ENCODE results near the gene CNIH2. TPM values are rescaled to one million over a fixed set of nuclear protein-coding genes. Genes with fewer than 3 reads are reported as not detected.
A peak's percentile ranks its signal among the peaks of the same experiment; 100 is the strongest.

The CNIH2 gene
- total RNA-seq, 4 donors from 2014 or later = 0.41 TPM; not detected in 3

DNA sequence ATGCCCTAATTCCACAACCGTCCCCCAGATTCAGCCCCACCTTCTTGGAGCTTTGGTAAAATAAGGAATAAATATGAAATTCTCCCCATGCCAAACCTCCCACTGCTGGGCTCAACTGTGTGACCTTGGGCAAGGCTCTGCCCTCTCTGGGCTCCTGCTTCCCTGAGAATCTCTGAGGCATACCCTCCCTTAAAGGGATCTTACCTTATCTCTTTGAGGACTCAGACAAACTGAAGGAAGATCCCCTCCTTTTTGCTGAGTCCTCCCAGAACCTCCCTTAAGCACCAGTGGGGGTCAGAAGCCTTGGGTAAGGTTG, 36.2 kb downstream of the CNIH2 start:
- no peaks in the 10 kb centered on the region for H3K9me3 ChIP-seq
- DNase-seq = no peak
- H3K4me1 ChIP-seq = peaks cover 18 to 47% (median 32%) of the 10 kb centered on the region in 4 donors
- TF ChIP-seq, protein P1, sequence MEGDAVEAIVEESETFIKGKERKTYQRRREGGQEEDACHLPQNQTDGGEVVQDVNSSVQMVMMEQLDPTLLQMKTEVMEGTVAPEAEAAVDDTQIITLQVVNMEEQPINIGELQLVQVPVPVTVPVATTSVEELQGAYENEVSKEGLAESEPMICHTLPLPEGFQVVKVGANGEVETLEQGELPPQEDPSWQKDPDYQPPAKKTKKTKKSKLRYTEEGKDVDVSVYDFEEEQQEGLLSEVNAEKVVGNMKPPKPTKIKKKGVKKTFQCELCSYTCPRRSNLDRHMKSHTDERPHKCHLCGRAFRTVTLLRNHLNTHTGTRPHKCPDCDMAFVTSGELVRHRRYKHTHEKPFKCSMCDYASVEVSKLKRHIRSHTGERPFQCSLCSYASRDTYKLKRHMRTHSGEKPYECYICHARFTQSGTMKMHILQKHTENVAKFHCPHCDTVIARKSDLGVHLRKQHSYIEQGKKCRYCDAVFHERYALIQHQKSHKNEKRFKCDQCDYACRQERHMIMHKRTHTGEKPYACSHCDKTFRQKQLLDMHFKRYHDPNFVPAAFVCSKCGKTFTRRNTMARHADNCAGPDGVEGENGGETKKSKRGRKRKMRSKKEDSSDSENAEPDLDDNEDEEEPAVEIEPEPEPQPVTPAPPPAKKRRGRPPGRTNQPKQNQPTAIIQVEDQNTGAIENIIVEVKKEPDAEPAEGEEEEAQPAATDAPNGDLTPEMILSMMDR (IDR thresholded peaks at IDR 0.05) = no peak
- 56% methylated on average over 1 of the region's 1 CpG; no CpG with 5 or more reads in 1 of the 2 donors for WGBS, 2 donors (ENCODE audit: low coverage in 1 of 2)
- no peaks in the 10 kb centered on the region for H3K27me3 ChIP-seq
- H3K4me3 ChIP-seq = no peak overlapping the region
- peak overlapping the region; percentile 91 to 95 (median 94) for H3K27ac ChIP-seq
- in situ Hi-C loops (cut with MboI; ENCODE audit: low pct_ligation_motif_present in 1 of 4, low pct_unique_long_range_greater_than_20kb in 1 of 4, low sequenced_read_pairs in 3 of 4) (no loop called here), intact Hi-C loops (cut with DNase I; ENCODE audit: low total_unique reads) (no loop called here)
- no peaks in the 10 kb centered on the region for H3K36me3 ChIP-seq

DNA sequence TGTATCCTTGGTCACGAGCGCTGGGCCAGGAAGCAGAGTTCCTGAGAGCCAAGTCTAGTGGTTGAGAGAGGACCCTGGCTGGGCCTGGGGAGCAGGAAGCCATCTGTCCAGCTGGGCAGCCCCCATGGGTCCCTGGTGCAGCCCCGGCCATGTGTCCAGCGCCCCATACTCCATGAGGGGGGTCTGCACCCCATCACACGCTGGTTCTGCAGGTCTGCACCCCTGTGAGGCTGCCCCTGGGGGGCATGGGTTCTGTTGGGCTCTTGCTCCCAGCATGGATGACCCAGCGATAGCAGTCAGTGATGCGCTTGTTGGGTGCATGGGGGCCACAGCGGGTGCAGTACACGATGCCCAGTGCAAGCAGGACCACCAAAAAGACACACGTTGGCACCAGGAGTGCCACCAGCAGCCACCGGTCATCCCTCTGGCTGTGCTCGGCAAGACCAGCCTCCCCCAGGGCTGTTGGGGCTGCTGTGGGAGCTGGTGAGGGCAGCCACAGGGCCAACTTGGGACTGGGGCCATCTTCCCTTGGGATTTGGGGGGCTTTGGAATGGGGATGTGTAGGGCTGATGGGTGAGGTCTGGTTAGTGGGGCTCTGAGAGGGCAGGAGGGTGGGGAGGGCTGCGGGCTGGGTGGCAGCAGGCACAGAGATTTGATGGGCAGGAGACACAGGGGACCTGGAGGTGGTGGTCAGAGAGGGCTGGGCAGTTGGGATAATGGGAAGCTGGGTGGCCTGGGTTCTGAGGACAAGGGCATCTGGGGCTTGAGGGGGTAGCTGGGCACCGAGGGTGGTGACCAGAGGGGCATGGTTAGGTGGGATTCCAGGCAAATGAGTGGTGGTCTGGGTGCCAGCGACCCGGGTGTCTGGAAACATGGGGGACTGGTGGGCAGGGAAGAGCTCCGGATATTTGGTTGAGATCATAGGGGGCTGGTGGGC, 36.9 kb downstream of the CNIH2 start:
- Histone ChIP-seq H3K4me1 (peaks cover 18 to 47% (median 32%) of the 10 kb centered on the region in 4 donors), H3K4me3 (peak overlapping the region in 1 of 4 donors; percentile 42), H3K9me3 (no peaks in the 10 kb centered on the region), H3K27ac (peak overlapping the region; percentile 91 to 95 (median 94)), H3K36me3 (no peaks in the 10 kb centered on the region), H3K27me3 (no peaks in the 10 kb centered on the region)
- intact Hi-C loops (cut with DNase I; ENCODE audit: low total_unique reads) = no loop called here
- DNase-seq = no peak
- in situ Hi-C loops (cut with MboI; ENCODE audit: low pct_ligation_motif_present in 1 of 4, low pct_unique_long_range_greater_than_20kb in 1 of 4, low sequenced_read_pairs in 3 of 4) = no loop called here
- TF ChIP-seq, protein P1 (IDR thresholded peaks at IDR 0.05) = no peak
- no peak for TF ChIP-seq EP300 (IDR thresholded peaks at IDR 0.05; ENCODE audit: low read depth)
- TF ChIP-seq POLR2A (IDR thresholded peaks at IDR 0.05) = no peak
- no peak for TF ChIP-seq POLR2AphosphoS5 (IDR thresholded peaks at IDR 0.05)
- WGBS, 2 donors (ENCODE audit: low coverage in 1 of 2) = 82% methylated on average over 15 of the region's 17 CpGs; no CpG with 5 or more reads in 1 of the 2 donors

DNA sequence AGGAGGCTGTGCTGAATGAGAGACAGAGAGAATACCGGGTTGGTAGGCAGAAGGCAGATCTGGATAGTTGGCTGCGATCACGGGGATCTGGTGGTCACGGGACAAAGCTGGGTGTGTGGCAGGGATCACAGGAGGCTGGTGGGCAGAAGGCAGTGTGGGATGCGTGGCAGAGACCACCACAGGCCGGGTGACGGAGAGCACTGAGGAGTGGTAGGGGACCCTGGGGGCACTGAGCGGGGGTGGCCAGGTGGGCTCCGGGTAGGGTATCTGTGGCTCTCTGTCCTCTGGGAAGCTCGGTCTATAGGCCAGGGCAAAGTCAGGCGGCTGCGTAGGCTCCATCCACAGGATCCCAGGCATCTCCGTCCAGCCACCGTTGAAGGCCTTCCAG, 37.5 kb downstream of the CNIH2 start:
- no peak for DNase-seq
- Histone ChIP-seq H3K4me3 (peak overlapping the region in 3 of 4 donors; percentile 25 to 42 (median 39)), H3K36me3 (no peaks in the 10 kb centered on the region), H3K27ac (peak overlapping the region; percentile 79 to 95 (median 88)), H3K4me1 (peaks cover 18 to 47% (median 32%) of the 10 kb centered on the region in 4 donors), H3K27me3 (no peaks in the 10 kb centered on the region), H3K9me3 (no peaks in the 10 kb centered on the region)
- 84% methylated on average over 10 to 14 of the region's 14 CpGs for WGBS, 2 donors (ENCODE audit: low coverage in 1 of 2)
- no peak for TF ChIP-seq POLR2A (IDR thresholded peaks at IDR 0.05)
- no peak for TF ChIP-seq EP300 (IDR thresholded peaks at IDR 0.05; ENCODE audit: low read depth)
- TF ChIP-seq, protein P1 (IDR thresholded peaks at IDR 0.05) = no peak
- no peak for TF ChIP-seq POLR2AphosphoS5 (IDR thresholded peaks at IDR 0.05)
- intact Hi-C loops (cut with DNase I; ENCODE audit: low total_unique reads) = no loop called here
- in situ Hi-C loops (cut with MboI; ENCODE audit: low pct_ligation_motif_present in 1 of 4, low pct_unique_long_range_greater_than_20kb in 1 of 4, low sequenced_read_pairs in 3 of 4) = no loop called here

DNA sequence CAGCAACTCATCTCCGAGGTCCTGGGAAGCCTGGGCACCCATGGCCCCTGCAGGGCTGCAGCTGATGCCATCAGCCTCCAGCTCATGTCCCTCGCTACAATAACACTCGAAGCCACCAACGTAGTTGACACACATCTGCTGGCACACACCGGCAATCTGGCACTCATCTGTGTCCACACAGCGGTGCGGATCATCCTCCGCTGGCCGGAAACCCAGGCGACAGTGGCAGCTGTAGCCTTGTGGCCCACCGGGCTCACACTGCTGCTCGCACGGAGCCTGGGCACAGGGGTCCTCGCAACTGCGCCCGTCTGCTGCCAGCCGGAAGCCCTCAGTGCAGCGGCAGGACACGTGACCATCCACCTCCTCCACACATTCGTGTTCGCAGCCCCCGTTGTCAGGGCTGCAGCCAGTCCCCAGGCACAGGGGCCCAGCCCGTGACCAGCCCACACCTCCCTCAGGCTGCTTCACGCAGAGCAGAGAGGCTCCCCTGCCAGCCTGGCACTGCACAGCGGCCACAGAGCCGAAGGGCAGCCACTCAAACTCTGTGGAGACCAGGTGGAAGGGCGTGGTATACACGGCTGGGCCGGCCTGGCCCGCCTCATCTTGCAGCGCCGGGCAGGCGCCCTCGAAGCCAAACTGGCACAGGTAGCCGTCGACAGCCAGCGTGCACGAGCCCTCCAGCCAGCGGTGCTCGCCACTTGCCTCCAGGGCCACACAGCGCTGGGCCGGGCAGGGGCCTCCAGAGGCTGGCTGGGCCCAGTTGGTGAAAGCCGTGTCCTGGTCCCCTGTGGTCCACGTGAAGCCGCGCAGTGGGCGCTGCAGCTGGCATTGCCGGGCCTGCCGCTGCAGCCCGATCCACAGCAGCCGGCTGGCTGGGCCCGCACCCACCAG, 38.2 kb downstream of the CNIH2 start:
- H3K27ac ChIP-seq = peak overlapping the region; percentile 79 to 95 (median 88)
- DNase-seq = no peak
- no peaks in the 10 kb centered on the region for H3K36me3 ChIP-seq
- no peak for TF ChIP-seq EP300 (IDR thresholded peaks at IDR 0.05; ENCODE audit: low read depth)
- TF ChIP-seq, protein P1 (IDR thresholded peaks at IDR 0.05) = no peak
- no peak for TF ChIP-seq POLR2AphosphoS5 (IDR thresholded peaks at IDR 0.05)
- no peak for TF ChIP-seq POLR2A (IDR thresholded peaks at IDR 0.05)
- intact Hi-C loops (cut with DNase I; ENCODE audit: low total_unique reads) (no loop called here), in situ Hi-C loops (cut with MboI; ENCODE audit: low pct_ligation_motif_present in 1 of 4, low pct_unique_long_range_greater_than_20kb in 1 of 4, low sequenced_read_pairs in 3 of 4) (no loop called here)
- H3K4me3 ChIP-seq = peak overlapping the region; percentile 25 to 44 (median 40)
- 61% methylated on average over 41 of the region's 52 CpGs; no CpG with 5 or more reads in 1 of the 2 donors for WGBS, 2 donors (ENCODE audit: low coverage in 1 of 2)
- H3K4me1 ChIP-seq = peaks cover 18 to 47% (median 32%) of the 10 kb centered on the region in 4 donors
- no peaks in the 10 kb centered on the region for H3K9me3 ChIP-seq
- no peaks in the 10 kb centered on the region for H3K27me3 ChIP-seq
